ENCODE data around the gene GABRB3. TPM values are rescaled to one million over a fixed set of nuclear protein-coding genes. Genes with fewer than 3 reads are reported as not detected.

The GABRB3 gene
- total RNA-seq, 1 donor from 2014 or later, result not detected

GRCh38 chr15:26662283-26662682 lies 110.6 kb downstream of the GABRB3 start:
- Histone ChIP-seq H3K36me3 (no peaks in the 10 kb centered on the region), H3K27ac (no peak overlapping the region), H3K4me1 (no peaks in the 10 kb centered on the region), H3K9me3 (no peaks in the 10 kb centered on the region), H3K27me3 (no peaks in the 10 kb centered on the region), H3K4me3 (no peak overlapping the region)
- DNase-seq (ENCODE audit: low spot score in 2 of 2), result no peak
- no peak for TF ChIP-seq CTCF (IDR thresholded peaks at IDR 0.05)
- intact Hi-C loops (cut with DNase I), result no loop called here

GRCh38 chr15:26661748-26662147 lies 111.1 kb downstream of the GABRB3 start:
- intact Hi-C loops (cut with DNase I), result no loop called here
- H3K9me3 ChIP-seq, result no peaks in the 10 kb centered on the region
- H3K4me1 ChIP-seq, result no peaks in the 10 kb centered on the region
- TF ChIP-seq CTCF (IDR thresholded peaks at IDR 0.05), result no peak
- no peak overlapping the region for H3K27ac ChIP-seq
- no peaks in the 10 kb centered on the region for H3K27me3 ChIP-seq
- H3K4me3 ChIP-seq, result no peak overlapping the region
- DNase-seq (ENCODE audit: low spot score in 2 of 2), result no peak
- no peaks in the 10 kb centered on the region for H3K36me3 ChIP-seq

GRCh38 chr15:26661107-26661506 lies 111.8 kb downstream of the GABRB3 start:
- DNase-seq (ENCODE audit: low spot score in 2 of 2), result no peak
- Histone ChIP-seq H3K9me3 (no peaks in the 10 kb centered on the region), H3K27me3 (no peaks in the 10 kb centered on the region), H3K27ac (no peak overlapping the region), H3K4me3 (no peak overlapping the region), H3K36me3 (no peaks in the 10 kb centered on the region), H3K4me1 (no peaks in the 10 kb centered on the region)
- intact Hi-C loops (cut with DNase I), result no loop called here
- TF ChIP-seq CTCF (IDR thresholded peaks at IDR 0.05), result no peak

GRCh38 chr15:26660241-26660640 lies 112.6 kb downstream of the GABRB3 start:
- intact Hi-C loops (cut with DNase I), result no loop called here
- no peak for DNase-seq (ENCODE audit: low spot score in 2 of 2)
- no peak for TF ChIP-seq CTCF (IDR thresholded peaks at IDR 0.05)
- no peaks in the 10 kb centered on the region for H3K27me3 ChIP-seq
- no peaks in the 10 kb centered on the region for H3K4me1 ChIP-seq
- no peaks in the 10 kb centered on the region for H3K36me3 ChIP-seq
- no peaks in the 10 kb centered on the region for H3K9me3 ChIP-seq
- no peak overlapping the region for H3K27ac ChIP-seq
- no peak overlapping the region for H3K4me3 ChIP-seq

- no peak for DNase-seq (ENCODE audit: low spot score in 2 of 2)
- H3K4me1 ChIP-seq, result no peaks in the 10 kb centered on the region
- H3K9me3 ChIP-seq, result no peaks in the 10 kb centered on the region
- no peaks in the 10 kb centered on the region for H3K27me3 ChIP-seq
- intact Hi-C loops (cut with DNase I), result no loop called here
- no peak overlapping the region for H3K4me3 ChIP-seq
- no peak for TF ChIP-seq CTCF (IDR thresholded peaks at IDR 0.05)
- no peaks in the 10 kb centered on the region for H3K36me3 ChIP-seq
- no peak overlapping the region for H3K27ac ChIP-seq
Observed at GRCh38 chr15:26658290-26658689, 114.6 kb downstream of the GABRB3 start.

- Histone ChIP-seq H3K27me3 (no peaks in the 10 kb centered on the region), H3K36me3 (no peaks in the 10 kb centered on the region), H3K4me3 (no peak overlapping the region), H3K4me1 (no peaks in the 10 kb centered on the region), H3K27ac (no peak overlapping the region), H3K9me3 (no peaks in the 10 kb centered on the region)
- no peak for DNase-seq (ENCODE audit: low spot score in 2 of 2)
- intact Hi-C loops (cut with DNase I), result no loop called here
- TF ChIP-seq CTCF (IDR thresholded peaks at IDR 0.05), result no peak
Observed at GRCh38 chr15:26656080-26656479, 116.8 kb downstream of the GABRB3 start.
